ENCODE results near the gene ATP5F1E.

ATP5F1E gene

GRCh38 chr20:59001449-59002171 lies 30.5 kb downstream of the ATP5F1E start:
- H3K4me3 Mint-ChIP-seq, result no peak overlapping the region
- H3K4me1 Mint-ChIP-seq, result peaks cover 46% of the 10 kb centered on the region
- H3K9me3 Mint-ChIP-seq, result no peaks in the 10 kb centered on the region
- TF ChIP-seq CTCF (IDR thresholded peaks at IDR 0.05), result no peak
- DNase-seq, result no peak
- no peak overlapping the region for H3K27ac Mint-ChIP-seq
- peaks cover 25% of the 10 kb centered on the region for H3K36me3 Mint-ChIP-seq (ENCODE audit: low read depth)
- peaks cover 4% of the 10 kb centered on the region for H3K27me3 Mint-ChIP-seq (ENCODE audit: low read depth, poor library complexity)

DNA sequence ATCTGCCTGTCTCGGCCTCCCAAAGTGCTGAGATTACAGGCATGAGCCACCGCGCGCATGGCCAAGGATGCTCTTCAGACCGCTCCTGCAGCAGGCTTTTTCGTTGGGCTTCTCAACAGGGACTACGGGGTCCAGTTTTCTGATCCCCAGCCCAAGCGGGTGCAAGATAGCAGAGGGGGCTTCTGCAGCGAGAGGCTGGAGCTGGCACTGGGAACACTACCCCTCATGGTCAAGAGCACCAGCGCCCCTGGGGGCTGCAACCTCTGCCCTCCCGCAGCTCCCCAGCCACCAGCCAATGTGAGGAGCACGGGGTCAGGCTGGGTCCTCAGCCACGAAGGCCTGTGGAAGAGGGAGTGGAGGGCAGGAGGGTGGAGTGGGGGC lies 31.1 kb downstream of the ATP5F1E start:
- no peak overlapping the region for H3K27ac Mint-ChIP-seq
- TF ChIP-seq CTCF (IDR thresholded peaks at IDR 0.05), result no peak
- no peak for DNase-seq
- H3K4me1 Mint-ChIP-seq, result peaks cover 46% of the 10 kb centered on the region
- no peak overlapping the region for H3K4me3 Mint-ChIP-seq
- H3K27me3 Mint-ChIP-seq (ENCODE audit: low read depth, poor library complexity), result peaks cover 4% of the 10 kb centered on the region
- H3K9me3 Mint-ChIP-seq, result no peaks in the 10 kb centered on the region
- peaks cover 29% of the 10 kb centered on the region for H3K36me3 Mint-ChIP-seq (ENCODE audit: low read depth)

DNA sequence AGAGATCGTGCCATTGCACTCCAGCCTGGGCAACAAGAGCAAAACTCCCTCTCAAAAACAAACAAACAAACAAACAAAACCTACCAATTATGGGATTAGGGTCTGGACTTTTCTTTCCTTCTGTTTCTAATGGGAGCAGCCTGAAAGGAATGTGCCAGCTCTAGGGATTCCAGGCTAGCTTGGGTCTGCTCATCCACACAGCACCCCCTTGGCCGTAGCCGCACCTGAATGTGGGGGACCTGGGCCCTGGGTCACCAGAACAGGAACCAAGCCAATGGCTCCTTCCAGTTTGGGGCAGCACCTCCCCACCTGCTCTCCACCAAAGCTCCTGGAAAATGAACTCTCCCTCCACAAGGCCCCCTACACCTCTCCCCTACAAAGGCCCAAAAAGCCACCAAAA lies 31.8 kb downstream of the ATP5F1E start:
- TF ChIP-seq CTCF (IDR thresholded peaks at IDR 0.05), result no peak
- peaks cover 4% of the 10 kb centered on the region for H3K27me3 Mint-ChIP-seq (ENCODE audit: low read depth, poor library complexity)

GRCh38 chr20:58998656-58999055 lies 33.5 kb downstream of the ATP5F1E start:
- peaks cover 23% of the 10 kb centered on the region for H3K4me1 Mint-ChIP-seq
- no peaks in the 10 kb centered on the region for H3K27me3 Mint-ChIP-seq (ENCODE audit: low read depth, poor library complexity)
- H3K36me3 Mint-ChIP-seq (ENCODE audit: low read depth), result peaks cover 42% of the 10 kb centered on the region
- no peak overlapping the region for H3K27ac Mint-ChIP-seq
- no peaks in the 10 kb centered on the region for H3K9me3 Mint-ChIP-seq
- no peak for DNase-seq
- H3K4me3 Mint-ChIP-seq, result no peak overlapping the region
- no peak for TF ChIP-seq CTCF (IDR thresholded peaks at IDR 0.05)

More for the DNA sequence above, 31.8 kb downstream of the ATP5F1E start:
- DNase-seq, result no peak
- Mint-ChIP-seq H3K4me3 (no peak overlapping the region), H3K27ac (peak overlapping the region; percentile 74), H3K36me3 (ENCODE audit: low read depth) (peaks cover 36% of the 10 kb centered on the region), H3K9me3 (no peaks in the 10 kb centered on the region), H3K4me1 (peaks cover 40% of the 10 kb centered on the region)

GRCh38 chr20:58997141-58997770 lies 34.9 kb downstream of the ATP5F1E start:
- peaks cover 52% of the 10 kb centered on the region for H3K36me3 Mint-ChIP-seq (ENCODE audit: low read depth)
- H3K27ac Mint-ChIP-seq, result peak overlapping the region; percentile 45
- H3K4me3 Mint-ChIP-seq, result no peak overlapping the region
- no peak for DNase-seq
- no peaks in the 10 kb centered on the region for H3K9me3 Mint-ChIP-seq
- H3K27me3 Mint-ChIP-seq (ENCODE audit: low read depth, poor library complexity), result no peaks in the 10 kb centered on the region
- H3K4me1 Mint-ChIP-seq, result peaks cover 9% of the 10 kb centered on the region
- TF ChIP-seq CTCF (IDR thresholded peaks at IDR 0.05), result no peak

DNA sequence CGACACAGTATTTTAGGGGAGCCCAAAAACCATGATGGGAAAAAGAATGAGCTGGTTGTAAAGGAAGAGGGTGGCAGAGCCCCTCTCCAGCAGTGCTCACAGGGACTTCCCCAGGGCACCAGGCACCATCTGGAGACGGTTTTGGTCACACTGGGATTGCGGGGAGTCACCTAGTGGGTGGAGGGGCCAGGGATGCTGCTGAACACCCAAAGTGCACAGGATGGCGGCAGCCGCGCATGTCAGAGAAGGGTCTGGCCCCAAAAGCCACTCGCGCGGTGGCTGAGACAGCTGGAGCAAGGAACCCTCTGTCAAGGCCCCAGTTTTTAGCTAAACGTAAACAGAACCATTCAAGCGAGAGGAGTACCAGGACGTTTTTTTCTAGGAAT lies 35.9 kb downstream of the ATP5F1E start:
- H3K4me1 Mint-ChIP-seq, result no peaks in the 10 kb centered on the region
- no peak for DNase-seq
- H3K27me3 Mint-ChIP-seq (ENCODE audit: low read depth, poor library complexity), result no peaks in the 10 kb centered on the region
- H3K36me3 Mint-ChIP-seq (ENCODE audit: low read depth), result peaks cover 60% of the 10 kb centered on the region
- H3K9me3 Mint-ChIP-seq, result no peaks in the 10 kb centered on the region
- H3K27ac Mint-ChIP-seq, result peak overlapping the region; percentile 64
- TF ChIP-seq CTCF (IDR thresholded peaks at IDR 0.05), result no peak
- H3K4me3 Mint-ChIP-seq, result no peak overlapping the region
